WTC11 (cell line): ENCODE data around the gene SPINT1. TPM values are rescaled to one million over a fixed set of nuclear protein-coding genes. Genes with fewer than 3 reads are reported as not detected.
A peak's percentile ranks its signal among the peaks of the same experiment; 100 is the strongest.

Experiments used
- ATAC-seq: fragments of 200-7000 bp; cut with Tn5 transposase; 2 replicates; pipeline ENCODE4 v1.10.0; 2021; ENCODE audit warnings: mild to moderate bottlenecking, moderate library complexity
- CTCF ChIA-PET: fragments of 300-600 bp; sonication (Branson Sonifier 250); formaldehyde crosslinking; loops from one replicate; lab custom pipeline; 2021; ENCODE audit warnings: antibody characterized with exemption; lab: Charles Lee
- POLR2A ChIA-PET: fragments of 350-600 bp; sonication (Branson Sonifier 250); formaldehyde crosslinking; loops from one replicate; lab custom pipeline; 2021; ENCODE audit warnings: antibody characterized with exemption; lab: Charles Lee
- DNase-seq: peaks from one replicate; pipeline ENCODE4 v3.0.0; 2021; ENCODE audit warnings: low spot score
- H3K27ac Mint-ChIP-seq: 2 replicates; pipeline ENCODE4 v1.8.0; 2021; ENCODE audit warnings: mixed read lengths
- H3K27me3 Mint-ChIP-seq: 2 replicates; pipeline ENCODE4 v1.8.0; 2021; ENCODE audit warnings: low read depth, mild to moderate bottlenecking, moderate library complexity, mixed read lengths
- H3K36me3 Mint-ChIP-seq: 2 replicates; pipeline ENCODE4 v1.8.0; 2021; ENCODE audit warnings: mixed read lengths
- H3K4me1 Mint-ChIP-seq: 2 replicates; pipeline ENCODE4 v1.8.0; 2022; ENCODE audit warnings: mixed read lengths
- H3K4me3 Mint-ChIP-seq: 2 replicates; pipeline ENCODE4 v1.8.0; 2021; ENCODE audit warnings: mild to moderate bottlenecking, moderate library complexity, mixed read lengths
- H3K9me3 Mint-ChIP-seq: 2 replicates; pipeline ENCODE4 v1.8.0; 2021; ENCODE audit warnings: mixed read lengths
- ATF1 ChIP-seq: sonication (generic); formaldehyde crosslinking; IDR thresholded peaks from 2 replicates; pipeline ENCODE4 v1.8.1; 2023; ENCODE audit warnings: mild to moderate bottlenecking, moderate library complexity, missing genetic modification reagents
- ATF2 ChIP-seq: sonication (generic); formaldehyde crosslinking; IDR thresholded peaks from 2 replicates; pipeline ENCODE4 v1.8.1; 2022; ENCODE audit warnings: low read depth, missing genetic modification reagents, borderline replicate concordance
- ATF6 ChIP-seq: sonication (generic); formaldehyde crosslinking; IDR thresholded peaks from 2 replicates; pipeline ENCODE4 v1.8.1; 2023; ENCODE audit warnings: mild to moderate bottlenecking, missing genetic modification reagents
- CREM ChIP-seq: sonication (generic); formaldehyde crosslinking; IDR thresholded peaks from 2 replicates; pipeline ENCODE4 v1.8.1; 2022; ENCODE audit warnings: mild to moderate bottlenecking, missing genetic modification reagents, moderate library complexity
- ELF4 ChIP-seq: sonication (generic); formaldehyde crosslinking; IDR thresholded peaks from 2 replicates; pipeline ENCODE4 v1.8.1; 2022; ENCODE audit warnings: low read depth, mild to moderate bottlenecking, moderate library complexity, missing genetic modification reagents
- EMX1 ChIP-seq: fragments of 250-450 bp; sonication (Bioruptor Pico); IDR thresholded peaks from 2 replicates; pipeline ENCODE4 v1.8.0; 2021; ENCODE audit warnings: mild to moderate bottlenecking
- ERG ChIP-seq: fragments of 250-450 bp; sonication (Bioruptor Pico); IDR thresholded peaks from 2 replicates; pipeline ENCODE4 v1.8.0; 2021; ENCODE audit warnings: mild to moderate bottlenecking
- ETV6 ChIP-seq: sonication (generic); formaldehyde crosslinking; IDR thresholded peaks from 2 replicates; pipeline ENCODE4 v1.8.1; 2022; ENCODE audit warnings: mild to moderate bottlenecking, missing genetic modification reagents
- FOXJ3 ChIP-seq: sonication (generic); formaldehyde crosslinking; IDR thresholded peaks from 2 replicates; pipeline ENCODE4 v1.9.0; 2021; ENCODE audit warnings: missing genetic modification reagents, mild to moderate bottlenecking, borderline replicate concordance
- FOXP4 ChIP-seq: sonication (generic); formaldehyde crosslinking; IDR thresholded peaks from 2 replicates; pipeline ENCODE4 v1.8.0; 2022; ENCODE audit warnings: mild to moderate bottlenecking, missing genetic modification reagents
- HMGA2 ChIP-seq: fragments of 250-450 bp; sonication (Bioruptor Pico); IDR thresholded peaks from 2 replicates; pipeline ENCODE4 v1.4.0; 2021; ENCODE audit warnings: mild to moderate bottlenecking, moderate library complexity
- MAX ChIP-seq: sonication (generic); formaldehyde crosslinking; IDR thresholded peaks from 2 replicates; pipeline ENCODE4 v1.8.0; 2022; ENCODE audit warnings: mild to moderate bottlenecking, missing genetic modification reagents
- MLX ChIP-seq: sonication (generic); formaldehyde crosslinking; IDR thresholded peaks from 2 replicates; pipeline ENCODE4 v1.8.1; 2023; ENCODE audit warnings: mild to moderate bottlenecking, missing genetic modification reagents, moderate library complexity
- MXD4 ChIP-seq: fragments of 250-450 bp; sonication (Bioruptor Pico); IDR thresholded peaks from 2 replicates; pipeline ENCODE4 v1.8.0; 2021; ENCODE audit warnings: mild to moderate bottlenecking, moderate library complexity, borderline replicate concordance
- MYBL2 ChIP-seq: sonication (generic); formaldehyde crosslinking; IDR thresholded peaks from 2 replicates; pipeline ENCODE4 v1.8.1; 2023; ENCODE audit warnings: mild to moderate bottlenecking, moderate library complexity, missing genetic modification reagents
- NFE2L1 ChIP-seq: sonication (generic); formaldehyde crosslinking; IDR thresholded peaks from 2 replicates; pipeline ENCODE4 v1.8.1; 2023; ENCODE audit warnings: missing genetic modification reagents
- NFYB ChIP-seq: sonication (generic); formaldehyde crosslinking; conservative IDR thresholded peaks from 2 replicates; pipeline ENCODE4 v1.8.0; 2022; ENCODE audit warnings: low read depth, missing genetic modification reagents
- NR1H2 ChIP-seq: sonication (generic); formaldehyde crosslinking; IDR thresholded peaks from 2 replicates; pipeline ENCODE4 v1.9.0; 2021; ENCODE audit warnings: mild to moderate bottlenecking, moderate library complexity, missing genetic modification reagents
- NR3C1 ChIP-seq: sonication (generic); formaldehyde crosslinking; conservative IDR thresholded peaks from 2 replicates; pipeline ENCODE4 v1.8.1; 2023; ENCODE audit warnings: low read depth, mild to moderate bottlenecking, missing genetic modification reagents
- RORB ChIP-seq: fragments of 250-450 bp; sonication (Bioruptor Pico); IDR thresholded peaks from 2 replicates; pipeline ENCODE4 v1.9.0; 2021; ENCODE audit warnings: mild to moderate bottlenecking
- SP1 ChIP-seq: sonication (generic); formaldehyde crosslinking; conservative IDR thresholded peaks from 2 replicates; pipeline ENCODE4 v1.8.1; 2022; ENCODE audit warnings: missing genetic modification reagents
- TP53 ChIP-seq: sonication (generic); formaldehyde crosslinking; IDR thresholded peaks from 2 replicates; pipeline ENCODE4 v1.8.1; 2023; ENCODE audit warnings: mild to moderate bottlenecking, missing genetic modification reagents
- USF2 ChIP-seq: sonication (generic); formaldehyde crosslinking; IDR thresholded peaks from 2 replicates; pipeline ENCODE4 v1.8.1; 2023; ENCODE audit warnings: mild to moderate bottlenecking, missing genetic modification reagents, moderate library complexity
- ZNF263 ChIP-seq: sonication (generic); formaldehyde crosslinking; IDR thresholded peaks from 2 replicates; pipeline ENCODE4 v1.8.1; 2022; ENCODE audit warnings: low read depth, mild to moderate bottlenecking, moderate library complexity, missing genetic modification reagents
- ZNF317 ChIP-seq: sonication (generic); formaldehyde crosslinking; IDR thresholded peaks from 2 replicates; pipeline ENCODE4 v1.8.1; 2023; ENCODE audit warnings: low read depth, mild to moderate bottlenecking, moderate library complexity, missing genetic modification reagents, borderline replicate concordance
- total RNA-seq: library from RNA; stranded (reverse); gene quantifications from 3 replicates; pipeline ENCODE4 v1.2.3, GENCODE V29; 2021

Gene SPINT1
- total RNA-seq, 1 experiment from 2014 or later: 140 TPM

GRCh38 chr15:40829115-40829514, 14.7 kb upstream of the SPINT1 start:
- Mint-ChIP-seq H3K27me3 (no peaks in the 10 kb centered on the region), H3K4me1 (peaks cover 12% of the 10 kb centered on the region), H3K36me3 (no peaks in the 10 kb centered on the region), H3K27ac (no peak overlapping the region), H3K9me3 (no peaks in the 10 kb centered on the region), H3K4me3 (no peak overlapping the region)
- POLR2A ChIA-PET: no interaction called here
- ATAC-seq: no peak
- CTCF ChIA-PET: interaction anchor here (0.6 to 1.7 kb wide), 5 partner anchors 11 to 65 kb away, joined by 3 to 8 read pairs (median 7); partner anchors contain the start of gene VPS18
- DNase-seq: no peak
- TF ChIP-seq NFE2L1 (CRISPR knock-in tag) (no peak), FOXP4 (no peak), SP1 (CRISPR knock-in tag) (no peak), EMX1 (CRISPR knock-in tag) (no peak), HMGA2 (CRISPR knock-in tag) (no peak), USF2 (CRISPR knock-in tag) (no peak), ERG (CRISPR knock-in tag) (no peak), ELF4 (CRISPR knock-in tag) (no peak), RORB (CRISPR knock-in tag) (no peak), TP53 (CRISPR knock-in tag) (no peak), NFYB (CRISPR knock-in tag) (no peak), MXD4 (CRISPR knock-in tag) (no peak), ATF6 (CRISPR knock-in tag) (no peak), ATF1 (CRISPR knock-in tag) (no peak), CREM (no peak), MAX (CRISPR knock-in tag) (no peak)

- DNase-seq (no peak), ATAC-seq (peak; percentile 56)
- Mint-ChIP-seq H3K9me3 (no peaks in the 10 kb centered on the region), H3K27me3 (no peaks in the 10 kb centered on the region), H3K4me3 (no peak overlapping the region), H3K27ac (peak overlapping the region; percentile 96), H3K36me3 (no peaks in the 10 kb centered on the region), H3K4me1 (peaks cover 12% of the 10 kb centered on the region)
- CTCF ChIA-PET: interaction anchor here (0.8 to 1.5 kb wide), 3 partner anchors 61 to 241 kb away, joined by 3 to 4 read pairs (median 3); no protein-coding TSS in a partner anchor
- POLR2A ChIA-PET: no interaction called here
- TF ChIP-seq ATF1 (CRISPR knock-in tag) (no peak), RORB (CRISPR knock-in tag) (no peak), NR3C1 (no peak), NR1H2 (CRISPR knock-in tag) (no peak), ZNF317 (CRISPR knock-in tag) (no peak), FOXJ3 (CRISPR knock-in tag) (no peak), ZNF263 (no peak), MYBL2 (CRISPR knock-in tag) (no peak), ATF2 (no peak), ETV6 (no peak), MLX (CRISPR knock-in tag) (no peak)
These were observed 13.0 kb upstream of the SPINT1 start for GRCh38 chr15:40830884-40831283.
